WERI-Rb-1 (cell line): ENCODE measurements around the gene PSMD2.
A peak's percentile ranks its signal among the peaks of the same experiment; 100 is the strongest.
"Not testable (repeated sequence)": the region's sequence is repeated elsewhere in the genome, so short reads cannot be mapped to it uniquely, and the experiment has no call there.

Source experiments
- DNase-seq: peaks from one replicate; pipeline ENCODE4 v3.0.0-alpha.2; 2020
- H3K27ac ChIP-seq: fragments of 250-450 bp; sonication (Bioruptor Pico); 2 replicates; pipeline ENCODE4 v1.5.1; 2020; ENCODE audit warnings: mild to moderate bottlenecking, moderate library complexity
- H3K27me3 ChIP-seq: fragments of 250-450 bp; sonication (Bioruptor Pico); 2 replicates; pipeline ENCODE4 v1.5.1; 2021; ENCODE audit warnings: mild to moderate bottlenecking, low read depth, moderate library complexity; ENCODE audit not compliant: insufficient read depth, severe bottlenecking
- H3K36me3 ChIP-seq: fragments of 250-450 bp; sonication (Bioruptor Pico); 2 replicates; pipeline ENCODE4 v1.5.1; 2020; ENCODE audit warnings: mild to moderate bottlenecking, moderate library complexity
- H3K4me3 ChIP-seq: 2 replicates; pipeline ENCODE4 v1.5.1; 2011; ENCODE audit warnings: low read depth, mild to moderate bottlenecking, control low read depth, low read length
- H3K9me3 ChIP-seq: fragments of 250-450 bp; sonication (Bioruptor Pico); 2 replicates; pipeline ENCODE4 v1.5.1; 2021; ENCODE audit warnings: mild to moderate bottlenecking, moderate library complexity; ENCODE audit not compliant: severe bottlenecking
- TF ChIP-seq, protein P1 (sequence below): IDR thresholded peaks from 2 replicates; pipeline ENCODE4 v1.5.1; 2011; ENCODE audit warnings: low read depth, mild to moderate bottlenecking, control low read depth, inconsistent platforms, low read length

The PSMD2 gene

DNA sequence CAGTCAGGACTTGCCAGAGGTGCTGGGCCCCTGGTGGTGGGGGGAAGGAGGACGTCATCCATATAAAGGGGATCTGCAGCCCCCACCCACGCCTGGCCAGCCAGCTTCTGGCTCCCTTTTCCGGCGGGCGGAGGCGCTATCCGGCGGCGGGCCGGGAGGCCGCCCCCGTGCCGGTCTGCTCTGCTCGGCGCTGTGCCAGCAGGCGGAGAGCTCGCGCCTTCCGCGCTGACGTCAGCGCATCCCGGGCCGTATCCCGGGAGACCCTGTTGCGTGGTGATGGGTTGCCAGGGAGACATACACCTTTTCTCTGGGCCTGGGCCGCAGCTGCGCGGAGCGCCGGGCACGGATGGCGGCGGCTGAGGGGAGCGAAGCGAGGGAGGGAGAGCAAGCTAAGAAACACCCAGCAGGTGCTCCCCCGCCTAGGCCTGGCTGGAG is 39.5 kb downstream of the PSMD2 start:
- H3K9me3 ChIP-seq: no peaks in the 10 kb centered on the region
- no peak overlapping the region for H3K4me3 ChIP-seq
- no peak for DNase-seq
- H3K36me3 ChIP-seq: peaks cover 27% of the 10 kb centered on the region
- peak overlapping the region; percentile 37; the same call in 1 of the 2 replicates for H3K27ac ChIP-seq
- TF ChIP-seq, protein P1, sequence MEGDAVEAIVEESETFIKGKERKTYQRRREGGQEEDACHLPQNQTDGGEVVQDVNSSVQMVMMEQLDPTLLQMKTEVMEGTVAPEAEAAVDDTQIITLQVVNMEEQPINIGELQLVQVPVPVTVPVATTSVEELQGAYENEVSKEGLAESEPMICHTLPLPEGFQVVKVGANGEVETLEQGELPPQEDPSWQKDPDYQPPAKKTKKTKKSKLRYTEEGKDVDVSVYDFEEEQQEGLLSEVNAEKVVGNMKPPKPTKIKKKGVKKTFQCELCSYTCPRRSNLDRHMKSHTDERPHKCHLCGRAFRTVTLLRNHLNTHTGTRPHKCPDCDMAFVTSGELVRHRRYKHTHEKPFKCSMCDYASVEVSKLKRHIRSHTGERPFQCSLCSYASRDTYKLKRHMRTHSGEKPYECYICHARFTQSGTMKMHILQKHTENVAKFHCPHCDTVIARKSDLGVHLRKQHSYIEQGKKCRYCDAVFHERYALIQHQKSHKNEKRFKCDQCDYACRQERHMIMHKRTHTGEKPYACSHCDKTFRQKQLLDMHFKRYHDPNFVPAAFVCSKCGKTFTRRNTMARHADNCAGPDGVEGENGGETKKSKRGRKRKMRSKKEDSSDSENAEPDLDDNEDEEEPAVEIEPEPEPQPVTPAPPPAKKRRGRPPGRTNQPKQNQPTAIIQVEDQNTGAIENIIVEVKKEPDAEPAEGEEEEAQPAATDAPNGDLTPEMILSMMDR: no peak
- H3K27me3 ChIP-seq: no peaks in the 10 kb centered on the region

DNA sequence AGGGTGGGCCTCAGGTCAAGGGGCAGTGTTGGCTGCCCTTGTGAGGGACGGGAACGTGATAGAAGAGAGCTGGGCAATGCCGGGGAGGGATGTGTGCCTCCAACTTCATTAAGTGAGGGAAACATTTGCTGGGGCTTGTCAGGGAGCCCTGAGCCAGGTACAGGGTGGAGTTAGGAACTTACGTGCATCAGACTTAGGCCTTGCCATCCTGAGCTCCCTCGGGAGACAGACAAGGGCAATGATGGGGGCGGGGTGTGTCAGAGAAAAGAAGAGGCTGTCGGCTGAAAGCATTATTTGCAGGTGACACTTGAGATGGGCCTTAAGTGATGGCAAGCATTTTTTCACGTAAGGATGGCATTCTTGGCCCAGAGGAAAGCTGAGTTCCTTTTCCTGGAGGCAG is 40.0 kb downstream of the PSMD2 start:
- Histone ChIP-seq H3K4me3 (no peak overlapping the region), H3K27me3 (no peaks in the 10 kb centered on the region), H3K9me3 (no peaks in the 10 kb centered on the region), H3K27ac (peak overlapping the region; percentile 37), H3K36me3 (peaks cover 24% of the 10 kb centered on the region)
- DNase-seq: no peak
- TF ChIP-seq, protein P1: no peak

DNA sequence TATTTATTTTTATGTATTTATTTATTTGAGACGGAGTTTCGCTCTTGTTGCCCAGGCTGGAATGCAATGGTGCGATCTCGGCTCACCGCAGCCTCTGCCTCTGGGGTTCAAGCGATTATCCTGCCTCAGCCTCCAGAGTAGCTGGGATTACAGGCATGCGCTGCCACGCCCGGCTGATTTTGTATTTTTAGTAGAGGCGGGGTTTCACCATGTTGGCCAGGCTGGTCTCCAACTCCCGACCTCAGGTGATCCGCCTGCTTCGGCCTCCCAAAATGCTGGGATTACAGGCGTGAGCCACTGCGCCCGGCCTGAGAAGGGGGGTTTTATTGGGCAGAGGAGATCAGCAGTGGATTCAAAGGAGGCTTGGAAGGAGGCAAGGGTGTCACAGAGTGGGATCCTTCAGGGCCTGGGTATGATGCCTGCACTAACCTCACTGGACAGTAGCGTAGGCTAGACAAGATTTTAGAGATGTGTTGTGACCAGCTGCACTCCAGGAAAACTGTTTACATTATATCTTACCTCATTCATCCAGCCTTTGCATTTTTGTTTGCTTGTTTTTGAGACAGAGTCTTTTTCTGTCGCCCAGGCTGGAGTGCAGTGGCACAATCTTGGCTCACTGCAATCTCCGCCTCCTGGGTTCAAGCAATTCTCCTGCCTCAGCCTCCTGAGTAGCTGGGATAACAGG is 40.6 kb downstream of the PSMD2 start:
- H3K27me3 ChIP-seq, H3K4me3 ChIP-seq, H3K9me3 ChIP-seq: not testable (repeated sequence)
- Histone ChIP-seq H3K36me3 (peaks cover 18% of the 10 kb centered on the region), H3K27ac (peak overlapping the region; percentile 37)
- peak; percentile 75 for DNase-seq

DNA sequence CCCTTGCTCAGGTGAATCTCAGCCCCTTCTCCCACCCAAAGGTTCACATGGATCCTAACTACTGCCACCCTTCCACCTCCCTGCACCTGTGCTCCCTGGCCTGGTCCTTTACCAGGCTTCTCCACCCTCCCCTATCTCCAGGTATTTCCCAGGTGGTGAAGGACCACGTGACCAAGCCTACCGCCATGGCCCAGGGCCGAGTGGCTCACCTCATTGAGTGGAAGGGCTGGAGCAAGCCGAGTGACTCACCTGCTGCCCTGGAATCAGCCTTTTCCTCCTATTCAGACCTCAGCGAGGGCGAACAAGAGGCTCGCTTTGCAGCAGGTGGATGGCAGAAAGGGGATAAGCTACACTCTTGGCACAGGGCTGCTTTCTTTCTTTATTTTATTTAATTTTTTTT is 42.9 kb downstream of the PSMD2 start:
- H3K36me3 ChIP-seq: peaks cover 11% of the 10 kb centered on the region
- H3K4me3 ChIP-seq: no peak overlapping the region
- DNase-seq: no peak
- H3K27me3 ChIP-seq: no peaks in the 10 kb centered on the region
- no peaks in the 10 kb centered on the region for H3K9me3 ChIP-seq
- H3K27ac ChIP-seq: no peak overlapping the region
- TF ChIP-seq, protein P1: no peak

DNA sequence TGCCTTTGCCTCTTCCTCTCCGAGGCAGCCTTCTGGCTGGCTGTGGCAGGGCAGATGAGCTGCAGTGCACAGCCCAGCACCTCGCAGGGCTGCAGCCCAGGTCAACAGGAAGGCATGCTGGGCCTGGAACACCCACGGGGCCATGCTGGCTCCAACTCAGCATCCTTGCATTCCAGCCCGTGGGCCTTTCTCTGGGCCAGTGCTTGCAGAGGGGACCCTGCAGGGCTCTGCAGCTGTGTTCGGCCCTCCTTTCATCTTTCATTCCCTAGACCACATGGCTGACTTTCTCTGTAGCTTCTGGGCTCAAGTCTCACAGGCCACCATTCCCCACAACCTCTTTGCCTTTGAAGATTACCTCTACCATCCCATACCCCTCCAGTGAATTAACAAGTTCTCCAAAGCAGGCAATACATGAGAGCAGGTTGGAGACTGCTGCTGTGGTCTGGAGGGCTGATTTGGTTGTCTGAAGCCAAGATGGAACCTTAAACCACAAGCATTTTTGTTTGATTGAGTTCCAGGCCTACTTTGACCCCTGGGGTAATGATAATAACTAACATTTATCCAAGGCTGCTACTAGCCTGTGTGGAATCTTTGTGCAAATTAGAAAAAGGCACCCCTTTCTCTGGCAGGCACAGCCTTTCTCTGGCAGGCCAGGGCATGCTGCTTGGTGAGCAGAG is 44.3 kb downstream of the PSMD2 start:
- Histone ChIP-seq H3K9me3 (no peaks in the 10 kb centered on the region), H3K27me3 (no peaks in the 10 kb centered on the region), H3K27ac (no peak overlapping the region), H3K4me3 (no peak overlapping the region), H3K36me3 (peaks cover 12% of the 10 kb centered on the region)
- DNase-seq: no peak
- TF ChIP-seq, protein P1: no peak

DNA sequence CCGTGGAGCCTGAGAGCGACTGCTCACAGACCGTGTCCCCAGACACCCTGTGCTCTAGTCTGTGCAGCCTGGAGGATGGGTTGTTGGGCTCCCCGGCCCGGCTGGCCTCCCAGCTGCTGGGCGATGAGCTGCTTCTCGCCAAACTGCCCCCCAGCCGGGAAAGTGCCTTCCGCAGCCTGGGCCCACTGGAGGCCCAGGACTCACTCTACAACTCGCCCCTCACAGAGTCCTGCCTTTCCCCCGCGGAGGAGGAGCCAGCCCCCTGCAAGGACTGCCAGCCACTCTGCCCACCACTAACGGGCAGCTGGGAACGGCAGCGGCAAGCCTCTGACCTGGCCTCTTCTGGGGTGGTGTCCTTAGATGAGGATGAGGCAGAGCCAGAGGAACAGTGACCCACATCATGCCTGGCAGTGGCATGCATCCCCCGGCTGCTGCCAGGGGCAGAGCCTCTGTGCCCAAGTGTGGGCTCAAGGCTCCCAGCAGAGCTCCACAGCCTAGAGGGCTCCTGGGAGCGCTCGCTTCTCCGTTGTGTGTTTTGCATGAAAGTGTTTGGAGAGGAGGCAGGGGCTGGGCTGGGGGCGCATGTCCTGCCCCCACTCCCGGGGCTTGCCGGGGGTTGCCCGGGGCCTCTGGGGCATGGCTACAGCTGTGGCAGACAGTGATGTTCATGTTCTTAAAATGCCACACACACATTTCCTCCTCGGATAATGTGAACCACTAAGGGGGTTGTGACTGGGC is 45.7 kb downstream of the PSMD2 start:
- no peak overlapping the region for H3K27ac ChIP-seq
- peaks cover 12% of the 10 kb centered on the region for H3K36me3 ChIP-seq
- no peaks in the 10 kb centered on the region for H3K9me3 ChIP-seq
- no peaks in the 10 kb centered on the region for H3K27me3 ChIP-seq
- no peak for DNase-seq
- TF ChIP-seq, protein P1: no peak
- H3K4me3 ChIP-seq: no peak overlapping the region
